HFFc6 (cell line): Measurements from ENCODE around the gene FAM180A. TPM values are rescaled to one million over a fixed set of nuclear protein-coding genes. Genes with fewer than 3 reads are reported as not detected.

Experiments used
- DNase-seq: peaks from one replicate; pipeline ENCODE4 v3.0.0-alpha.2; 2018
- H3K27ac Mint-ChIP-seq: 2 replicates; pipeline ENCODE4 v1.8.0; 2020; ENCODE audit warnings: mild to moderate bottlenecking, mixed read lengths
- H3K27me3 Mint-ChIP-seq: 2 replicates; pipeline ENCODE4 v1.8.0; 2021; ENCODE audit warnings: mild to moderate bottlenecking, moderate library complexity, mixed read lengths; ENCODE audit not compliant: insufficient read depth
- H3K36me3 Mint-ChIP-seq: 2 replicates; pipeline ENCODE4 v1.8.0; 2021; ENCODE audit warnings: low read depth, mixed read lengths
- H3K4me1 Mint-ChIP-seq: 2 replicates; pipeline ENCODE4 v1.8.0; 2020; ENCODE audit warnings: low read depth, mixed read lengths
- H3K4me3 Mint-ChIP-seq: 2 replicates; pipeline ENCODE4 v1.8.0; 2020; ENCODE audit warnings: mild to moderate bottlenecking, moderate library complexity, mixed read lengths
- H3K9me3 Mint-ChIP-seq: 2 replicates; pipeline ENCODE4 v1.8.0; 2020; ENCODE audit warnings: mild to moderate bottlenecking, mixed read lengths
- total RNA-seq, 6 experiments: library from RNA; stranded (reverse); fragmentation: NEBNext Ultra II Directional; extraction: Animal tissue kit (Norgen Biotek cat#: 25700); gene quantifications; 2 replicates in 1 of 6; 3 replicates in 5 of 6; pipeline ENCODE4 v1.2.3, GENCODE V29; 2021
- TF ChIP-seq, protein P1 (sequence below): fragments of 200-600 bp; sonication (generic); IDR thresholded peaks from 2 replicates; pipeline ENCODE4 v1.5.0; 2021; ENCODE audit warnings: antibody characterized with exemption, mild to moderate bottlenecking

FAM180A gene
- total RNA-seq, 6 experiments from 2014 or later: 5.6 to 61.9 (median 53.3) TPM

DNA sequence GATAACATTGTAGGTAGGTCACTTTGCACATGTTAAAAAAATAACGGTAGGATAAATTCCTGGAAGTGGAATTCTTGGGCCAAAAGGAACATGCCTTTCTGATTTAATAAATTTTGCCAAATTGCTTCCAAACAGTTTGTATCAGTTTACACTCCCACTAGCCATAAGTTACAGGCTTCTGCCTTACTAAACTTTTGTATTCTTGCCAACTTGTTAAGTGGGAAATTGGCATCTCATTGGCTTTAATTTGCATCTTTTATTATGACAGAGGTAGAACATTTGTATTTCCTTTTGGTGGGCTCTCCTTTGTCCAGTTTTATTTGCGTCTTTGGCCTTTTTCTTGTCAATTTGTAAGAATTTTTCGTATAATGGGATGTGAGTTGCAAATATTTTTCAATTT, 38.3 kb upstream of the FAM180A start:
- Mint-ChIP-seq H3K36me3 (no peaks in the 10 kb centered on the region), H3K4me1 (peaks cover 13% of the 10 kb centered on the region; the same call in 1 of the 2 replicates), H3K27me3 (peaks cover 2% of the 10 kb centered on the region; the same call in 1 of the 2 replicates), H3K27ac (no peak overlapping the region), H3K4me3 (no peak overlapping the region), H3K9me3 (no peaks in the 10 kb centered on the region)
- TF ChIP-seq, protein P1, sequence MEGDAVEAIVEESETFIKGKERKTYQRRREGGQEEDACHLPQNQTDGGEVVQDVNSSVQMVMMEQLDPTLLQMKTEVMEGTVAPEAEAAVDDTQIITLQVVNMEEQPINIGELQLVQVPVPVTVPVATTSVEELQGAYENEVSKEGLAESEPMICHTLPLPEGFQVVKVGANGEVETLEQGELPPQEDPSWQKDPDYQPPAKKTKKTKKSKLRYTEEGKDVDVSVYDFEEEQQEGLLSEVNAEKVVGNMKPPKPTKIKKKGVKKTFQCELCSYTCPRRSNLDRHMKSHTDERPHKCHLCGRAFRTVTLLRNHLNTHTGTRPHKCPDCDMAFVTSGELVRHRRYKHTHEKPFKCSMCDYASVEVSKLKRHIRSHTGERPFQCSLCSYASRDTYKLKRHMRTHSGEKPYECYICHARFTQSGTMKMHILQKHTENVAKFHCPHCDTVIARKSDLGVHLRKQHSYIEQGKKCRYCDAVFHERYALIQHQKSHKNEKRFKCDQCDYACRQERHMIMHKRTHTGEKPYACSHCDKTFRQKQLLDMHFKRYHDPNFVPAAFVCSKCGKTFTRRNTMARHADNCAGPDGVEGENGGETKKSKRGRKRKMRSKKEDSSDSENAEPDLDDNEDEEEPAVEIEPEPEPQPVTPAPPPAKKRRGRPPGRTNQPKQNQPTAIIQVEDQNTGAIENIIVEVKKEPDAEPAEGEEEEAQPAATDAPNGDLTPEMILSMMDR: no peak
- DNase-seq: no peak

DNA sequence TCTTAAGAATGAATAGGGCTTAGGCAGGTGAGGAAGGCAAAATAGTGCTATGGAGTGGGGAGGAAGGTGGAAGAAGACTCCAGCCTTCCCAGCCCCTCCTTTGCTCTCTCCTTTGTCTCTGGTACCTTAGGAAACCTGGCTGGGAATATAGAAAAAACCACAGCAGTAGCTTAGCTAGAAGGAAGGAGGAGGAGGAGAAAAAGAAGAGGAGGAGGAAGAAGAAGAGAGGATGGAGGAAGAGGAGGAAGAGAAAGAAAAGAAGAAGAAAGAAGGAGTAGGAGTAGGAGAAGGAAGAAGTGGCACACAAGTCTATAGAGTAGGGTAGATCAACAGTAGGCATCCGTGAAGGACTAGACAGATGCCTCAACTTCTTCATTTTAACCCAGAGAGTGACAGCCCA, 36.5 kb upstream of the FAM180A start:
- TF ChIP-seq, protein P1: no peak
- Mint-ChIP-seq H3K36me3 (no peaks in the 10 kb centered on the region), H3K27ac (no peak overlapping the region), H3K4me1 (peaks cover 7% of the 10 kb centered on the region; the same call in 1 of the 2 replicates), H3K4me3 (no peak overlapping the region), H3K27me3 (peaks cover 2% of the 10 kb centered on the region; the same call in 1 of the 2 replicates), H3K9me3 (no peaks in the 10 kb centered on the region)
- DNase-seq: no peak

DNA sequence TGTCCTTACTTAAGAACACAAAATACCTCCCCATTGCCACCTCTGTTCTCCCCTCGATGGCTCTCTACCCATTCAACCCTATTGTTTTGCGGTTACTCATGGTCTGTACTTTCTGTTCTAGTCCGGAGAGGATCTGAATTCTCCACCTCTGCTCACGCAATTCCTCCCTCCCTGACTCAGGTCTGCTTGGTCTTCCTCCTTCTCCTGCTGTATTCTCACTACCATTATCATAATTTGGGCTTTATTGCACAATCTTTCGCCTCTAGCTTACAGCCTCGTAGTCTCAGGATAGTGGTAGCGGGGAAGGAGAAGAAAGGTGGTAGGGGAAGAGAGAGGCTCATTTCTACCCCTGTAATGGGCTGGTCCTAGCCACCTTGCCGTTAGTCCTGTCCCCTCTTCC, 35.4 kb upstream of the FAM180A start:
- Mint-ChIP-seq H3K9me3 (no peaks in the 10 kb centered on the region), H3K27ac (no peak overlapping the region), H3K4me1 (no peaks in the 10 kb centered on the region), H3K36me3 (no peaks in the 10 kb centered on the region), H3K27me3 (peaks cover 2% of the 10 kb centered on the region; the same call in 1 of the 2 replicates), H3K4me3 (no peak overlapping the region)
- no peak for DNase-seq
- TF ChIP-seq, protein P1: no peak

- H3K9me3 Mint-ChIP-seq: peaks cover 9% of the 10 kb centered on the region
- H3K4me1 Mint-ChIP-seq: no peaks in the 10 kb centered on the region
- peaks cover 2% of the 10 kb centered on the region; the same call in 1 of the 2 replicates for H3K27me3 Mint-ChIP-seq
- H3K4me3 Mint-ChIP-seq: no peak overlapping the region
- no peak for DNase-seq
- TF ChIP-seq, protein P1: no peak
- H3K27ac Mint-ChIP-seq: no peak overlapping the region
- peaks cover 8% of the 10 kb centered on the region for H3K36me3 Mint-ChIP-seq
These were observed 34.2 kb upstream of the FAM180A start for GRCh38 chr7:135782801-135783200.

DNA sequence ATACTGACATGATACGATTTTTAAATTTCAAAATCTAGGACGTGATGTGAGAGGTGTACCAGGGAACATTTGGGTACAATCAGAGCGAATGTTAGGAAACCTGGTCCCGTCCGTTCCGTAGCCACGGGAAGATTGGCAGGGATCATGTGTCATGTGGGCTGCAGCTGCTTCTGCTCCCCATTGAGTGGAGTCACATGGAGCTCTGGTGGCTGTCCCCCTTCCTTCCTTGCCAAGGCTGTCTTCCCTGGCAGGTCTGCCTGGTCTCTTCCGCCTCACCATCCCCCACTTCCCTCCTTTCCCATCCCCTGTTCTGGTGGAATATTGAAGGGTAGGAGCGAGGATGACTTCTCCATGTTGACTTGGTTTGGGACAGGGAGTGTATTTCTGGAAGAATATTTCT, 33.8 kb upstream of the FAM180A start:
- H3K4me1 Mint-ChIP-seq: no peaks in the 10 kb centered on the region
- DNase-seq: no peak
- no peak overlapping the region for H3K27ac Mint-ChIP-seq
- H3K4me3 Mint-ChIP-seq: no peak overlapping the region
- H3K27me3 Mint-ChIP-seq: peaks cover 2% of the 10 kb centered on the region; the same call in 1 of the 2 replicates
- TF ChIP-seq, protein P1: no peak
- peaks cover 10% of the 10 kb centered on the region for H3K36me3 Mint-ChIP-seq
- H3K9me3 Mint-ChIP-seq: peaks cover 13% of the 10 kb centered on the region
